Esophagus muscularis mucosa (tissue), 4 donors: ENCODE data around the gene PPP1R14B.

ENCODE experiments used
- EP300 ChIP-seq: sonication (generic); formaldehyde crosslinking; IDR thresholded peaks from one replicate; pipeline ENCODE4 v1.6.1; 2017; ENCODE audit warnings: antibody characterized with exemption
- POLR2A ChIP-seq: fragments of 450-650 bp; IDR thresholded peaks from one replicate; pipeline ENCODE4 v1.6.1; 2017; ENCODE audit warnings: antibody characterized with exemption, moderate library complexity, mild to moderate bottlenecking, low read depth
- POLR2AphosphoS5 ChIP-seq, 2 donors: sonication (generic); formaldehyde crosslinking; IDR thresholded peaks; one replicate each; pipeline ENCODE4 v1.6.1; 2017; ENCODE audit warnings: antibody characterized with exemption in 2 of 2
- TF ChIP-seq, protein P1 (sequence below), 3 experiments: fragments of 200-600 bp in 2 of 3; fragments of 450-650 bp in 1 of 3; sonication (generic) in 2 of 3; IDR thresholded peaks; one replicate each; pipeline ENCODE4 v1.5.1; 2017 to 2019; ENCODE audit warnings: antibody characterized with exemption in 3 of 3, mild to moderate bottlenecking in 2 of 3, moderate library complexity in 1 of 3

DNA sequence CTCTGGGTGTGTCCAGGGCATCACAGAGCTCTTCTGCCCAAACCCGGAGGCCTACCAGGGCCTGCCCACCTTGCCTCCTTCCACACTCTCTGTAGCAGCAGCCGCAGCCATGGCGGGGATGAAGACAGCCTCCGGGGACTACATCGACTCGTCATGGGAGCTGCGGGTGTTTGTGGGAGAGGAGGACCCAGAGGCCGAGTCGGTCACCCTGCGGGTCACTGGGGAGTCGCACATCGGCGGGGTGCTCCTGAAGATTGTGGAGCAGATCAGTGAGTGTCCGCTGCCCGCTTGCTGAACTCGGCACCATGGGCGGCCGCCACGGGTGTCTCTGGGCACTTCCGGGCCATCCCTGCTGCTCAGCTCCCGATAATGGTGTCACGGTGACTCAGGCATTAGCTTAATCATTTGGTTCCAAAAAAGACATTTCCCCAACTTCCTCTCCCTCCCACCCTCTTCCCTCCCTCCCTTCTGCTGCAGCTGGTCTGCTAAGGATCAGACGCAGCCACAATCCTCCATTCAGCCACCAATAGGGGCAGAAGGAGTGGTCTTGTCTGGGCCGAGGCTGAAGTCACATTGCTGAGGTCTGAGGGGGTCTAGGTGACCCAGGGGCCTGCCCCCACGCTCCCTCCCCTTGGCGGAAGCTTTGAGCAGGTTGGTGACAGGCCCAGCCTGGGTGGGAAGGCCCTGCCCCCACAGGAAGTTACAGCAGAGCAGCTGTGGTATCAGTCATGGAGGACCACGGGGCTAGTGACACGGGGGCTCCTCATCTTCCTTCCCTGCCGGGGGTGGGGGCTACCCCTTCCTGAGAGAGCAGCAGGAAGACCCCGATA is 39.3 kb downstream of the PPP1R14B start:
- TF ChIP-seq, protein P1, sequence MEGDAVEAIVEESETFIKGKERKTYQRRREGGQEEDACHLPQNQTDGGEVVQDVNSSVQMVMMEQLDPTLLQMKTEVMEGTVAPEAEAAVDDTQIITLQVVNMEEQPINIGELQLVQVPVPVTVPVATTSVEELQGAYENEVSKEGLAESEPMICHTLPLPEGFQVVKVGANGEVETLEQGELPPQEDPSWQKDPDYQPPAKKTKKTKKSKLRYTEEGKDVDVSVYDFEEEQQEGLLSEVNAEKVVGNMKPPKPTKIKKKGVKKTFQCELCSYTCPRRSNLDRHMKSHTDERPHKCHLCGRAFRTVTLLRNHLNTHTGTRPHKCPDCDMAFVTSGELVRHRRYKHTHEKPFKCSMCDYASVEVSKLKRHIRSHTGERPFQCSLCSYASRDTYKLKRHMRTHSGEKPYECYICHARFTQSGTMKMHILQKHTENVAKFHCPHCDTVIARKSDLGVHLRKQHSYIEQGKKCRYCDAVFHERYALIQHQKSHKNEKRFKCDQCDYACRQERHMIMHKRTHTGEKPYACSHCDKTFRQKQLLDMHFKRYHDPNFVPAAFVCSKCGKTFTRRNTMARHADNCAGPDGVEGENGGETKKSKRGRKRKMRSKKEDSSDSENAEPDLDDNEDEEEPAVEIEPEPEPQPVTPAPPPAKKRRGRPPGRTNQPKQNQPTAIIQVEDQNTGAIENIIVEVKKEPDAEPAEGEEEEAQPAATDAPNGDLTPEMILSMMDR (IDR thresholded peaks at IDR 0.05) = no peak
- TF ChIP-seq POLR2A (no peak), POLR2AphosphoS5 (IDR thresholded peaks at IDR 0.05) (peak in 1 of 2 donors; percentile 50), EP300 (no peak)
